Measurements from ENCODE around the gene MFRP.

Gene MFRP

DNA sequence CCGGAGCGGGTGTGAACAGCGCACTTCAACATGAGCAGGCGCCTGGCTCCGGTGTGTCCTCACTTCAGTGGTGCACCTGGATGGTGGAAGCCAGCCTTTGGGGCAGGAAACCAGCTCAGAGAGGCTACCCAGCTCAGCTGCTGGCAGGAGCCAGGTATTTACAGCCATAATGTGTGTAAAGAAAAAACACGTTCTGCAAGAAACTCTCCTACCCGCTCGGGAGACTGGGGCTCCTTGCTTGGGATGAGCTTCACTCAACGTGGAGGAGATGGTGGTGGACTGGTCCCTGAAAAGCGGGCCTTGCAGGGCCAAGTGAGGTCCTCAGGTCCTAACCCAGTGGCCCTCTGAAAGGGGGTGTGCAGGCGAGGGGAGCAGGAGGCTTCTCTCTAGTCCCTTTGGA lies 37.1 kb downstream of the MFRP start:
- no peak overlapping the region for H2AFZ ChIP-seq (ENCODE audit: low read depth, low read length, severe bottlenecking)
- H3K4me3 ChIP-seq (ENCODE audit: insufficient read depth, low read length, poor library complexity, severe bottlenecking) = no peak overlapping the region
- H3K9me3 ChIP-seq (ENCODE audit: insufficient read depth, low read length) = no peaks in the 10 kb centered on the region
- no peak overlapping the region for H3K9ac ChIP-seq (ENCODE audit: low read length)
- no peaks in the 10 kb centered on the region; the same call in 1 of the 2 replicates for H3K36me3 ChIP-seq (ENCODE audit: low read length)
- H3F3A ChIP-seq (ENCODE audit: insufficient read depth) = no peaks in the 10 kb centered on the region
- no peak overlapping the region for H3K27ac ChIP-seq (ENCODE audit: low read depth, low read length)
- no peaks in the 10 kb centered on the region for H3K79me2 ChIP-seq (ENCODE audit: insufficient read depth, low read length)
- H3K9me2 ChIP-seq (replicated peaks; ENCODE audit: insufficient read depth, low read length) = no peaks in the 10 kb centered on the region
- TF ChIP-seq EZH2phosphoT487 (conservative IDR thresholded peaks at IDR 0.05; ENCODE audit: low read length) (no peak), CTCF (IDR thresholded peaks at IDR 0.05; ENCODE audit: insufficient read depth, low read length, poor library complexity, severe bottlenecking) (no peak)
- no peak overlapping the region for H3K4me2 ChIP-seq (ENCODE audit: low read depth, low read length, poor library complexity, severe bottlenecking)
- H4K20me1 ChIP-seq (ENCODE audit: low read depth, low read length) = no peaks in the 10 kb centered on the region
- no peaks in the 10 kb centered on the region for H3K27me3 ChIP-seq (ENCODE audit: low read length)

- TF ChIP-seq EZH2phosphoT487 (conservative IDR thresholded peaks at IDR 0.05; ENCODE audit: low read length) (no peak), CTCF (IDR thresholded peaks at IDR 0.05; ENCODE audit: insufficient read depth, low read length, poor library complexity, severe bottlenecking) (no peak)
- Histone ChIP-seq H3K27ac (ENCODE audit: low read depth, low read length) (no peak overlapping the region), H3K9me2 (replicated peaks; ENCODE audit: insufficient read depth, low read length) (no peaks in the 10 kb centered on the region), H2AFZ (ENCODE audit: low read depth, low read length, severe bottlenecking) (no peak overlapping the region), H3K4me3 (ENCODE audit: insufficient read depth, low read length, poor library complexity, severe bottlenecking) (no peak overlapping the region), H3K4me2 (ENCODE audit: low read depth, low read length, poor library complexity, severe bottlenecking) (no peak overlapping the region), H3K9ac (ENCODE audit: low read length) (no peak overlapping the region), H3F3A (ENCODE audit: insufficient read depth) (no peaks in the 10 kb centered on the region), H3K79me2 (ENCODE audit: insufficient read depth, low read length) (no peaks in the 10 kb centered on the region), H3K9me3 (ENCODE audit: insufficient read depth, low read length) (no peaks in the 10 kb centered on the region), H3K27me3 (ENCODE audit: low read length) (no peaks in the 10 kb centered on the region), H4K20me1 (ENCODE audit: low read depth, low read length) (no peaks in the 10 kb centered on the region), H3K36me3 (ENCODE audit: low read length) (peaks cover 6% of the 10 kb centered on the region; the same call in 1 of the 2 replicates)
Measured at GRCh38 chr11:119307974-119308373, 38.5 kb downstream of the MFRP start.

DNA sequence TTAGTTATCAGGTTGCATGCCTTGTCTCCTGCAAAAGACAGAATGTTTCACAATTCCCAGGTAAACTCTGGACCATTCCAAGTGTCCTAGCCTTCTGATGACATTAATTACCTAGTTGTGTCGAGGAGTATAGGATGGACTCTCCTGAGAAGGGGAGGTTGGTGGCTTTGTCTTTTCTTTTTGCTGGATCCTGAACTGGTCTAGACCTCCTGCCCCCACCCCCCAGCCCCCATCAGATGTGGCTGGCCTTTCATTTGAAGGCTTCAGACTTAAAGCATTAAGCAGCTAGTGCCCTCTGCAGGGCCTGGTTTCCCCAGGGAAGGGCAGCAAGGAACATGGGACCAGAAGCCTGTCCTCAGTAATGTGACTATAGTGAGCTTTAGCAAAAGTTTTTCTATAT lies 39.3 kb downstream of the MFRP start:
- H3K9me2 ChIP-seq (replicated peaks; ENCODE audit: insufficient read depth, low read length) = no peaks in the 10 kb centered on the region
- H3K9ac ChIP-seq (ENCODE audit: low read length) = no peak overlapping the region
- H4K20me1 ChIP-seq (ENCODE audit: low read depth, low read length) = no peaks in the 10 kb centered on the region
- H3K9me3 ChIP-seq (ENCODE audit: insufficient read depth, low read length) = no peaks in the 10 kb centered on the region
- H3K36me3 ChIP-seq (ENCODE audit: low read length) = peaks cover 6% of the 10 kb centered on the region; the same call in 1 of the 2 replicates
- H3F3A ChIP-seq (ENCODE audit: insufficient read depth) = no peaks in the 10 kb centered on the region
- no peak for TF ChIP-seq EZH2phosphoT487 (conservative IDR thresholded peaks at IDR 0.05; ENCODE audit: low read length)
- TF ChIP-seq CTCF (IDR thresholded peaks at IDR 0.05; ENCODE audit: insufficient read depth, low read length, poor library complexity, severe bottlenecking) = no peak
- no peaks in the 10 kb centered on the region for H3K27me3 ChIP-seq (ENCODE audit: low read length)
- no peak overlapping the region for H3K4me3 ChIP-seq (ENCODE audit: insufficient read depth, low read length, poor library complexity, severe bottlenecking)
- no peak overlapping the region for H3K4me2 ChIP-seq (ENCODE audit: low read depth, low read length, poor library complexity, severe bottlenecking)
- no peak overlapping the region for H2AFZ ChIP-seq (ENCODE audit: low read depth, low read length, severe bottlenecking)
- no peak overlapping the region for H3K27ac ChIP-seq (ENCODE audit: low read depth, low read length)
- H3K79me2 ChIP-seq (ENCODE audit: insufficient read depth, low read length) = no peaks in the 10 kb centered on the region
